HG03060 (cell line): ENCODE data around the gene SLC6A13.
"Not testable (repeated sequence)": the region's sequence is repeated elsewhere in the genome, so short reads cannot be mapped to it uniquely, and the experiment has no call there.

ENCODE experiments used
- ATAC-seq: cut with Tn5 transposase; IDR thresholded peaks from one replicate; pipeline ENCODE4 v1.9.1; 2021; ENCODE audit warnings: low read depth, moderate number of reproducible peaks; ENCODE audit not compliant: unreplicated experiment

The SLC6A13 gene

GRCh38 chr12:203462-204260 is 59.0 kb downstream of the SLC6A13 start:
- no peak for ATAC-seq

- ATAC-seq, result no peak
Measured at GRCh38 chr12:203074-203461, 59.6 kb downstream of the SLC6A13 start.

- ATAC-seq, result no peak
Measured at GRCh38 chr12:202081-202731, 60.4 kb downstream of the SLC6A13 start.

GRCh38 chr12:201361-201760 is 61.3 kb downstream of the SLC6A13 start:
- no peak for ATAC-seq

- no peak for ATAC-seq
Measured at GRCh38 chr12:198705-199104, 63.9 kb downstream of the SLC6A13 start.

GRCh38 chr12:197911-198695 is 64.5 kb downstream of the SLC6A13 start:
- no peak for ATAC-seq

GRCh38 chr12:197347-197746 is 65.3 kb downstream of the SLC6A13 start:
- no peak for ATAC-seq

- no peak for ATAC-seq
Measured at GRCh38 chr12:196436-196835, 66.2 kb downstream of the SLC6A13 start.

- no peak for ATAC-seq
Measured at GRCh38 chr12:195951-196350, 66.7 kb downstream of the SLC6A13 start.

GRCh38 chr12:195156-195555 is 67.5 kb downstream of the SLC6A13 start:
- no peak for ATAC-seq

- ATAC-seq, result no peak
Measured at GRCh38 chr12:194276-194675, 68.4 kb downstream of the SLC6A13 start.

- ATAC-seq, result no peak
Measured at GRCh38 chr12:193261-193660, 69.4 kb downstream of the SLC6A13 start.

- ATAC-seq, result no peak
Measured at GRCh38 chr12:191541-191940, 71.1 kb downstream of the SLC6A13 start.

- no peak for ATAC-seq
Measured at GRCh38 chr12:190881-191280, 71.8 kb downstream of the SLC6A13 start.

GRCh38 chr12:189622-189962 is 73.0 kb downstream of the SLC6A13 start:
- no peak for ATAC-seq

- ATAC-seq, result no peak
Measured at GRCh38 chr12:188910-189621, 73.6 kb downstream of the SLC6A13 start.

- ATAC-seq, result not testable (repeated sequence)
Measured at GRCh38 chr12:187986-188909, 74.4 kb downstream of the SLC6A13 start.

- no peak for ATAC-seq
Measured at GRCh38 chr12:186006-186625, 76.5 kb downstream of the SLC6A13 start.

- ATAC-seq, result no peak
Measured at GRCh38 chr12:185576-185955, 77.1 kb downstream of the SLC6A13 start.
